IMR-90 (cell line): ENCODE results near the gene PIP4K2A. TPM values are rescaled to one million over a fixed set of nuclear protein-coding genes. Genes with fewer than 3 reads are reported as not detected.

ENCODE experiments used
- ATAC-seq: fragments of 200-7000 bp; cut with Tn5 transposase; 2 replicates; pipeline ENCODE4 v1.9.1; 2020; ENCODE audit warnings: low read depth, mild to moderate bottlenecking, moderate library complexity
- BruUV-seq: library from RNA; stranded (reverse); fragments of 400-500 nt; replicated peaks from 2 replicates; lab custom pipeline; 2021; lab: Mats Ljungman, UMichigan
- CTCF ChIA-PET: fragments of 300-600 bp; formaldehyde crosslinking; extraction: SDS; loops from one replicate; lab custom pipeline; 2021; ENCODE audit warnings: antibody characterized with exemption; lab: Yijun Ruan, JAX
- POLR2A ChIA-PET: fragments of 300-600 bp; sonication (Branson Sonifier 250); formaldehyde crosslinking; loops from one replicate; lab custom pipeline; 2022; ENCODE audit warnings: antibody characterized with exemption; ENCODE audit not compliant: unreplicated experiment; lab: Charles Lee
- DNase-seq: peaks from one replicate; pipeline ENCODE4 v3.0.0; 2013
- H2AFZ ChIP-seq: replicated peaks from 2 replicates; pipeline ENCODE3; 2013; ENCODE audit warnings: low read length, mild to moderate bottlenecking; ENCODE audit not compliant: poor library complexity
- H2AK5ac ChIP-seq: 2 replicates; pipeline ENCODE4 v1.6.1; 2013; ENCODE audit warnings: low read depth, low read length, inconsistent platforms
- H2AK9ac ChIP-seq: replicated peaks from 2 replicates; pipeline ENCODE3; 2013; ENCODE audit warnings: mild to moderate bottlenecking, low read depth, low read length, moderate library complexity; ENCODE audit not compliant: poor library complexity
- H2BK120ac ChIP-seq: 2 replicates; pipeline ENCODE4 v1.6.1; 2013; ENCODE audit warnings: low read depth, low read length, inconsistent platforms
- H2BK15ac ChIP-seq: 3 replicates; pipeline ENCODE4 v1.6.1; 2013; ENCODE audit warnings: low read depth, low read length, inconsistent platforms
- H2BK20ac ChIP-seq: 2 replicates; pipeline ENCODE4 v1.6.1; 2013; ENCODE audit warnings: low read depth, mild to moderate bottlenecking, inconsistent platforms, low read length, moderate library complexity
- H2BK5ac ChIP-seq: 2 replicates; pipeline ENCODE4 v1.6.1; 2013; ENCODE audit warnings: mild to moderate bottlenecking, low read depth, low read length, inconsistent platforms; ENCODE audit not compliant: poor library complexity, severe bottlenecking
- H3K14ac ChIP-seq: replicated peaks from 2 replicates; pipeline ENCODE4 v1.6.1; 2013; ENCODE audit warnings: low read depth, low read length, inconsistent platforms
- H3K18ac ChIP-seq: 2 replicates; pipeline ENCODE4 v1.6.1; 2013; ENCODE audit warnings: low read depth, low read length, control low read depth
- H3K23ac ChIP-seq: 2 replicates; pipeline ENCODE4 v1.6.1; 2013; ENCODE audit warnings: low read depth, low read length, inconsistent platforms
- H3K27ac ChIP-seq: 2 replicates; pipeline ENCODE4 v1.5.1; 2013; ENCODE audit warnings: mild to moderate bottlenecking, control low read depth, low read length; ENCODE audit not compliant: insufficient read depth
- H3K27me3 ChIP-seq: 2 replicates; pipeline ENCODE4 v1.6.1; 2013; ENCODE audit warnings: low read length; ENCODE audit not compliant: control insufficient read depth, insufficient read depth
- H3K36me3 ChIP-seq: 2 replicates; pipeline ENCODE4 v1.6.1; 2013; ENCODE audit warnings: low read length, mixed read lengths; ENCODE audit not compliant: control insufficient read depth, insufficient read depth
- H3K4ac ChIP-seq: 2 replicates; pipeline ENCODE4 v1.6.1; 2013; ENCODE audit warnings: low read depth, low read length, inconsistent platforms
- H3K4me1 ChIP-seq: 2 replicates; pipeline ENCODE4 v1.6.1; 2013; ENCODE audit warnings: low read length, mixed read lengths; ENCODE audit not compliant: control insufficient read depth, insufficient read depth
- H3K4me2 ChIP-seq: 2 replicates; pipeline ENCODE4 v1.6.1; 2013; ENCODE audit warnings: low read depth, mild to moderate bottlenecking, control low read depth, low read length, moderate library complexity
- H3K4me3 ChIP-seq: 2 replicates; pipeline ENCODE4 v1.5.1; 2013; ENCODE audit warnings: low read depth, mild to moderate bottlenecking, control low read depth, low read length, moderate library complexity; ENCODE audit not compliant: insufficient read depth
- H3K56ac ChIP-seq: 2 replicates; pipeline ENCODE4 v1.6.1; 2013; ENCODE audit warnings: low read length, inconsistent platforms; ENCODE audit not compliant: insufficient read depth; ENCODE audit errors: extremely low read depth
- H3K79me1 ChIP-seq, 2 experiments: 2 replicates each; pipeline ENCODE4 v1.6.1; 2013; ENCODE audit warnings: low read length in 2 of 2, inconsistent platforms in 1 of 2, low read depth in 1 of 2
- H3K9ac ChIP-seq: 2 replicates; pipeline ENCODE4 v1.6.1; 2013; ENCODE audit warnings: low read depth, low read length, control low read depth
- H3K9me1 ChIP-seq: 2 replicates; pipeline ENCODE4 v1.6.1; 2013; ENCODE audit warnings: low read length, inconsistent platforms; ENCODE audit not compliant: insufficient read depth
- H3K9me3 ChIP-seq: 2 replicates; pipeline ENCODE4 v1.6.1; 2013; ENCODE audit warnings: low read length; ENCODE audit not compliant: control insufficient read depth, insufficient read depth
- H4K20me1 ChIP-seq: 2 replicates; pipeline ENCODE4 v1.6.1; 2013; ENCODE audit warnings: low read length, inconsistent platforms; ENCODE audit not compliant: insufficient read depth
- H4K5ac ChIP-seq: 2 replicates; pipeline ENCODE4 v1.6.1; 2013; ENCODE audit warnings: mild to moderate bottlenecking, low read depth, low read length, control low read depth
- H4K8ac ChIP-seq, 2 experiments: 2 replicates each; pipeline ENCODE4 v1.6.1; 2013; ENCODE audit warnings: low read depth in 2 of 2, low read length in 2 of 2, control low read depth in 1 of 2, inconsistent platforms in 1 of 2
- H4K91ac ChIP-seq: 2 replicates; pipeline ENCODE4 v1.6.1; 2013; ENCODE audit warnings: low read depth, low read length, inconsistent platforms; ENCODE audit not compliant: insufficient read depth
- BHLHE40 ChIP-seq: fragments of 150-350 bp; IDR thresholded peaks from 2 replicates; pipeline ENCODE4 v1.6.1; 2016; ENCODE audit warnings: mild to moderate bottlenecking, low read depth, low read length
- CEBPB ChIP-seq: IDR thresholded peaks from 2 replicates; pipeline ENCODE4 v1.6.1; 2012; ENCODE audit warnings: low read depth, low read length, improper control_type of control experiment
- CHD1 ChIP-seq: IDR thresholded peaks from 2 replicates; pipeline ENCODE4 v1.6.1; 2012; ENCODE audit warnings: low read depth, low read length, improper control_type of control experiment
- ELK1 ChIP-seq: fragments of 150-350 bp; IDR thresholded peaks from 2 replicates; pipeline ENCODE4 v1.6.1; 2016; ENCODE audit warnings: low read depth, mild to moderate bottlenecking, low read length, moderate library complexity, borderline replicate concordance
- MAFK ChIP-seq: IDR thresholded peaks from 2 replicates; pipeline ENCODE4 v1.6.1; 2012; ENCODE audit warnings: low read depth, low read length, improper control_type of control experiment
- MAZ ChIP-seq: IDR thresholded peaks from 2 replicates; pipeline ENCODE4 v1.6.1; 2012; ENCODE audit warnings: low read depth, mild to moderate bottlenecking, low read length, improper control_type of control experiment, moderate library complexity, borderline replicate concordance
- MXI1 ChIP-seq: IDR thresholded peaks from 2 replicates; pipeline ENCODE4 v1.6.1; 2012; ENCODE audit warnings: low read depth, mild to moderate bottlenecking, low read length, moderate library complexity, borderline replicate concordance
- NFE2L2 ChIP-seq: fragments of 150-350 bp; IDR thresholded peaks from 2 replicates; pipeline ENCODE4 v1.6.1; 2016; ENCODE audit warnings: low read depth, mild to moderate bottlenecking, low read length
- POLR2A ChIP-seq: IDR thresholded peaks from 2 replicates; pipeline ENCODE4 v1.6.1; 2012; ENCODE audit warnings: mild to moderate bottlenecking, low read depth, low read length
- RAD21 ChIP-seq: IDR thresholded peaks from 2 replicates; pipeline ENCODE4 v1.6.1; 2012; ENCODE audit warnings: low read length, improper control_type of control experiment
- RCOR1 ChIP-seq: IDR thresholded peaks from 2 replicates; pipeline ENCODE4 v1.6.1; 2012; ENCODE audit warnings: mild to moderate bottlenecking, low read length, improper control_type of control experiment; ENCODE audit not compliant: insufficient replicate concordance
- RFX5 ChIP-seq: IDR thresholded peaks from 2 replicates; pipeline ENCODE4 v1.8.0; 2012; ENCODE audit warnings: low read depth, mild to moderate bottlenecking, low read length, moderate library complexity
- SMC3 ChIP-seq: fragments of 150-350 bp; IDR thresholded peaks from 2 replicates; pipeline ENCODE4 v1.6.1; 2016; ENCODE audit warnings: low read depth, mild to moderate bottlenecking, antibody characterized with exemption, low read length, moderate library complexity
- USF2 ChIP-seq: fragments of 150-350 bp; IDR thresholded peaks from 2 replicates; pipeline ENCODE4 v1.6.1; 2017; ENCODE audit warnings: mild to moderate bottlenecking, antibody characterized with exemption, low read length, low read depth
- WGBS, 2 experiments: methylation state at CpG; one replicate each; pipeline versions ENCODE4 v1.1.5 to v1.1.7; 2013; ENCODE audit warnings: missing lambda C conversion rate in 2 of 2; ENCODE audit not compliant: insufficient read length in 1 of 2; ENCODE audit errors: extremely low coverage in 2 of 2; 5-methylcytosine and 5-hydroxymethylcytosine counted together
- dilution Hi-C: fragments of 300-500 bp; cut with HindIII; formaldehyde crosslinking; loops from one replicate; pipeline ENCODE4 v1.14.3; 2018; ENCODE audit warnings: low sequenced_read_pairs; ENCODE audit not compliant: unreplicated experiment
- in situ Hi-C: fragments of 300-500 bp; cut with MboI; formaldehyde crosslinking; loops from 3 replicates; pipeline ENCODE4 v1.14.3; 2019; ENCODE audit warnings: low sequenced_read_pairs, inconsistent platforms, mixed read lengths
- intact Hi-C: fragments of 100-400 bp; cut with micrococcal nuclease; formaldehyde crosslinking; loops from 2 replicates; pipeline ENCODE4 v1.10.0; 2022
- polyA plus RNA-seq, 3 experiments: library from polyadenylated mRNA; depleted of rRNA; stranded (reverse); fragments of >200 nt; gene quantifications; 2 replicates each; pipeline ENCODE4 v1.2.3, GENCODE V29; 2012; ENCODE audit warnings: low replicate concordance in 1 of 3
- total RNA-seq: library from RNA; depleted of rRNA; stranded (reverse); fragments of >200 nt; gene quantifications from 2 replicates; pipeline ENCODE4 v1.2.3, GENCODE V29; 2012

Gene PIP4K2A
- total and polyA plus RNA-seq, 2 of the 4 experiments (the other 2 are of a cell fraction) = 9.8 to 18.1 TPM

DNA sequence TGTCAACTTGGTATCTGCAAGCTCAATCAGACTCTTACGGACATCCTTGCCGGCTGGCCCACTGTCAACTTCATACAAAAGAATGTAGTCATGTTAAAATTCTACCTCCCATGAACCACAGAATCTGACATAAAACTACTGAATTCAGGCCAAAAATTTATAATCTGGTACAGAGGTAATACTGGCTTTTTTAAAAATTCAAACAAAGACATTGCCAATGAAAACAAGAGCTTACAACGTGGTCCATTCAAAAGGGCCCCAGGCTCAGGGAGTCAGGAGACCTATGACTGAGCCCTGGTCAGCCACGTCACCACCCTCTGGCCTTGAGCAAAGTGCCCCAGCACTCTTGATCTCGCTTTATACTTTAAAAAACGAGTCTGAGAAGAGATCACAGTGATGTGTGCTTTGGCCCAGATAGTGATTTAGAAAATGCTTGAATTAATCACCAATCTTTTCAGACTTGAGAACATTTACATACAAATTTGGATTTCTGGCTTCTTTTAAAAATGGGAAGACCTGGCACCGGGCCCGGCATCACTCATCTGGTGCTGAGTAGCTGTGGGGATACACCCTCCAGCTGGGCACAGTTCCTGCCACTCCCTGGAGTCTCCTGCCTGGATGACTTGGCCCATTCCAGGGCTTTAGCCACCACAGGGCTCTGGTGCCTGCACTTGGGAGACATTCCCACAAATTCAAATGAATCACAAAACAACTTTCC, 94.1 kb downstream of the PIP4K2A start:
- Histone ChIP-seq H3K36me3 (no peaks in the 10 kb centered on the region), H3K4me1 (peaks cover 27% of the 10 kb centered on the region), H3K18ac (peak overlapping the region; percentile 47), H2AK9ac (peak overlapping the region; percentile 47), H3K27ac (peak overlapping the region; percentile 60), H3K4me3 (no peak overlapping the region), H3K9me1 (peaks cover 24% of the 10 kb centered on the region), H3K23ac (peak overlapping the region; percentile 6; the same call in 1 of the 2 replicates), H4K5ac (peak overlapping the region; percentile 29), H4K8ac (peak overlapping the region; percentile 40 to 59; a peak in 3 of 4 replicates), H3K79me1 (peaks cover 34 to 61% of the 10 kb centered on the region in 2 experiments), H4K91ac (peak overlapping the region; percentile 58), H3K9me3 (no peaks in the 10 kb centered on the region), H3K4me2 (peak overlapping the region; percentile 37), H2AK5ac (peak overlapping the region; percentile 16; the same call in 1 of the 2 replicates), H3K9ac (no peak overlapping the region), H2BK20ac (peak overlapping the region; percentile 42), H2BK120ac (peak overlapping the region; percentile 33), H3K4ac (peak overlapping the region; percentile 45), H2BK15ac (peak overlapping the region; percentile 5; the same call in 1 of the 3 replicates), H4K20me1 (0 out of 2 replicates have a peak, but pooled peaks cover 6% of the 10 kb centered on the region), H2BK5ac (peak overlapping the region; percentile 82), H2AFZ (peak overlapping the region; percentile 39), H3K56ac (peak overlapping the region; percentile 10; the same call in 1 of the 2 replicates), H3K27me3 (no peaks in the 10 kb centered on the region), H3K14ac (peak overlapping the region; percentile 30; the same call in 1 of the 2 replicates)
- CTCF ChIA-PET = interaction anchor here (0.7 to 1.1 kb wide), 3 partner anchors 35 to 377 kb away, joined by 3 to 5 read pairs (median 3); no protein-coding TSS in a partner anchor
- dilution Hi-C loops = no loop called here
- no TSS peak for BruUV-seq
- ATAC-seq (peak; percentile 74), DNase-seq (peak; percentile 95)
- intact Hi-C loops = loop anchor here (5.0 kb wide), 1 partner anchor 197 kb away; no protein-coding TSS in a partner anchor
- WGBS, 2 experiments = no CpG with 5 or more reads among the region's 8 CpGs
- POLR2A ChIA-PET = no interaction called here
- in situ Hi-C loops = loop anchor here (25.0 kb wide), 1 partner anchor 1108 kb away; no protein-coding TSS in a partner anchor
- TF ChIP-seq USF2 (0 out of 2 replicates have a peak, but pooled peaks have one; percentile 10), RCOR1 (no peak), CHD1 (no peak), POLR2A (no peak), NFE2L2 (peak; percentile 70), SMC3 (no peak), ELK1 (no peak), MXI1 (no peak), MAZ (no peak), BHLHE40 (peak; percentile 30; the same call in 1 of the 2 replicates), RFX5 (no peak), CEBPB (0 out of 2 replicates have a peak, but pooled peaks have one; percentile 1), MAFK (no peak), RAD21 (0 out of 2 replicates have a peak, but pooled peaks have one; percentile 9)
